IMR-90 (cell line): ENCODE data around the gene TRIM27. TPM values are rescaled to one million over a fixed set of nuclear protein-coding genes. Genes with fewer than 3 reads are reported as not detected.

Source experiments
- ATAC-seq: fragments of 200-7000 bp; cut with Tn5 transposase; 2 replicates; pipeline ENCODE4 v1.9.1; 2020; ENCODE audit warnings: low read depth, mild to moderate bottlenecking, moderate library complexity
- BruUV-seq: library from RNA; stranded (reverse); fragments of 400-500 nt; replicated peaks from 2 replicates; lab custom pipeline; 2021; lab: Mats Ljungman, UMichigan
- CTCF ChIA-PET: fragments of 300-600 bp; formaldehyde crosslinking; extraction: SDS; loops from one replicate; lab custom pipeline; 2021; ENCODE audit warnings: antibody characterized with exemption; lab: Yijun Ruan, JAX
- POLR2A ChIA-PET: fragments of 300-600 bp; sonication (Branson Sonifier 250); formaldehyde crosslinking; loops from one replicate; lab custom pipeline; 2022; ENCODE audit warnings: antibody characterized with exemption; ENCODE audit not compliant: unreplicated experiment; lab: Charles Lee
- DNase-seq: peaks from one replicate; pipeline ENCODE4 v3.0.0; 2013
- H2AFZ ChIP-seq: replicated peaks from 2 replicates; pipeline ENCODE3; 2013; ENCODE audit warnings: low read length, mild to moderate bottlenecking; ENCODE audit not compliant: poor library complexity
- H2AK5ac ChIP-seq: 2 replicates; pipeline ENCODE4 v1.6.1; 2013; ENCODE audit warnings: low read depth, low read length, inconsistent platforms
- H2AK9ac ChIP-seq: replicated peaks from 2 replicates; pipeline ENCODE3; 2013; ENCODE audit warnings: mild to moderate bottlenecking, low read depth, low read length, moderate library complexity; ENCODE audit not compliant: poor library complexity
- H2BK120ac ChIP-seq: 2 replicates; pipeline ENCODE4 v1.6.1; 2013; ENCODE audit warnings: low read depth, low read length, inconsistent platforms
- H2BK15ac ChIP-seq: 3 replicates; pipeline ENCODE4 v1.6.1; 2013; ENCODE audit warnings: low read depth, low read length, inconsistent platforms
- H2BK20ac ChIP-seq: 2 replicates; pipeline ENCODE4 v1.6.1; 2013; ENCODE audit warnings: low read depth, mild to moderate bottlenecking, inconsistent platforms, low read length, moderate library complexity
- H2BK5ac ChIP-seq: 2 replicates; pipeline ENCODE4 v1.6.1; 2013; ENCODE audit warnings: mild to moderate bottlenecking, low read depth, low read length, inconsistent platforms; ENCODE audit not compliant: poor library complexity, severe bottlenecking
- H3K14ac ChIP-seq: replicated peaks from 2 replicates; pipeline ENCODE4 v1.6.1; 2013; ENCODE audit warnings: low read depth, low read length, inconsistent platforms
- H3K18ac ChIP-seq: 2 replicates; pipeline ENCODE4 v1.6.1; 2013; ENCODE audit warnings: low read depth, low read length, control low read depth
- H3K23ac ChIP-seq: 2 replicates; pipeline ENCODE4 v1.6.1; 2013; ENCODE audit warnings: low read depth, low read length, inconsistent platforms
- H3K27ac ChIP-seq: 2 replicates; pipeline ENCODE4 v1.5.1; 2013; ENCODE audit warnings: mild to moderate bottlenecking, control low read depth, low read length; ENCODE audit not compliant: insufficient read depth
- H3K27me3 ChIP-seq: 2 replicates; pipeline ENCODE4 v1.6.1; 2013; ENCODE audit warnings: low read length; ENCODE audit not compliant: control insufficient read depth, insufficient read depth
- H3K36me3 ChIP-seq: 2 replicates; pipeline ENCODE4 v1.6.1; 2013; ENCODE audit warnings: low read length, mixed read lengths; ENCODE audit not compliant: control insufficient read depth, insufficient read depth
- H3K4ac ChIP-seq: 2 replicates; pipeline ENCODE4 v1.6.1; 2013; ENCODE audit warnings: low read depth, low read length, inconsistent platforms
- H3K4me1 ChIP-seq: 2 replicates; pipeline ENCODE4 v1.6.1; 2013; ENCODE audit warnings: low read length, mixed read lengths; ENCODE audit not compliant: control insufficient read depth, insufficient read depth
- H3K4me2 ChIP-seq: 2 replicates; pipeline ENCODE4 v1.6.1; 2013; ENCODE audit warnings: low read depth, mild to moderate bottlenecking, control low read depth, low read length, moderate library complexity
- H3K4me3 ChIP-seq: 2 replicates; pipeline ENCODE4 v1.5.1; 2013; ENCODE audit warnings: low read depth, mild to moderate bottlenecking, control low read depth, low read length, moderate library complexity; ENCODE audit not compliant: insufficient read depth
- H3K56ac ChIP-seq: 2 replicates; pipeline ENCODE4 v1.6.1; 2013; ENCODE audit warnings: low read length, inconsistent platforms; ENCODE audit not compliant: insufficient read depth; ENCODE audit errors: extremely low read depth
- H3K79me1 ChIP-seq, 2 experiments: 2 replicates each; pipeline ENCODE4 v1.6.1; 2013; ENCODE audit warnings: low read length in 2 of 2, inconsistent platforms in 1 of 2, low read depth in 1 of 2
- H3K9ac ChIP-seq: 2 replicates; pipeline ENCODE4 v1.6.1; 2013; ENCODE audit warnings: low read depth, low read length, control low read depth
- H3K9me1 ChIP-seq: 2 replicates; pipeline ENCODE4 v1.6.1; 2013; ENCODE audit warnings: low read length, inconsistent platforms; ENCODE audit not compliant: insufficient read depth
- H3K9me3 ChIP-seq: 2 replicates; pipeline ENCODE4 v1.6.1; 2013; ENCODE audit warnings: low read length; ENCODE audit not compliant: control insufficient read depth, insufficient read depth
- H4K20me1 ChIP-seq: 2 replicates; pipeline ENCODE4 v1.6.1; 2013; ENCODE audit warnings: low read length, inconsistent platforms; ENCODE audit not compliant: insufficient read depth
- H4K5ac ChIP-seq: 2 replicates; pipeline ENCODE4 v1.6.1; 2013; ENCODE audit warnings: mild to moderate bottlenecking, low read depth, low read length, control low read depth
- H4K8ac ChIP-seq, 2 experiments: 2 replicates each; pipeline ENCODE4 v1.6.1; 2013; ENCODE audit warnings: low read depth in 2 of 2, low read length in 2 of 2, control low read depth in 1 of 2, inconsistent platforms in 1 of 2
- H4K91ac ChIP-seq: 2 replicates; pipeline ENCODE4 v1.6.1; 2013; ENCODE audit warnings: low read depth, low read length, inconsistent platforms; ENCODE audit not compliant: insufficient read depth
- FOS ChIP-seq: fragments of 150-350 bp; IDR thresholded peaks from 2 replicates; pipeline ENCODE4 v1.6.1; 2016; ENCODE audit warnings: low read depth, low read length
- MAFK ChIP-seq: IDR thresholded peaks from 2 replicates; pipeline ENCODE4 v1.6.1; 2012; ENCODE audit warnings: low read depth, low read length, improper control_type of control experiment
- WGBS, 2 experiments: methylation state at CpG; one replicate each; pipeline versions ENCODE4 v1.1.5 to v1.1.7; 2013; ENCODE audit warnings: missing lambda C conversion rate in 2 of 2; ENCODE audit not compliant: insufficient read length in 1 of 2; ENCODE audit errors: extremely low coverage in 2 of 2; 5-methylcytosine and 5-hydroxymethylcytosine counted together
- dilution Hi-C: fragments of 300-500 bp; cut with HindIII; formaldehyde crosslinking; loops from one replicate; pipeline ENCODE4 v1.14.3; 2018; ENCODE audit warnings: low sequenced_read_pairs; ENCODE audit not compliant: unreplicated experiment
- in situ Hi-C: fragments of 300-500 bp; cut with MboI; formaldehyde crosslinking; loops from 3 replicates; pipeline ENCODE4 v1.14.3; 2019; ENCODE audit warnings: low sequenced_read_pairs, inconsistent platforms, mixed read lengths
- intact Hi-C: fragments of 100-400 bp; cut with micrococcal nuclease; formaldehyde crosslinking; loops from 2 replicates; pipeline ENCODE4 v1.10.0; 2022
- polyA plus RNA-seq, 3 experiments: library from polyadenylated mRNA; depleted of rRNA; stranded (reverse); fragments of >200 nt; gene quantifications; 2 replicates each; pipeline ENCODE4 v1.2.3, GENCODE V29; 2012; ENCODE audit warnings: low replicate concordance in 1 of 3
- total RNA-seq: library from RNA; depleted of rRNA; stranded (reverse); fragments of >200 nt; gene quantifications from 2 replicates; pipeline ENCODE4 v1.2.3, GENCODE V29; 2012

TRIM27 gene
- total and polyA plus RNA-seq, 2 of the 4 experiments (the other 2 are of a cell fraction): 44.4 to 48.0 TPM

DNA sequence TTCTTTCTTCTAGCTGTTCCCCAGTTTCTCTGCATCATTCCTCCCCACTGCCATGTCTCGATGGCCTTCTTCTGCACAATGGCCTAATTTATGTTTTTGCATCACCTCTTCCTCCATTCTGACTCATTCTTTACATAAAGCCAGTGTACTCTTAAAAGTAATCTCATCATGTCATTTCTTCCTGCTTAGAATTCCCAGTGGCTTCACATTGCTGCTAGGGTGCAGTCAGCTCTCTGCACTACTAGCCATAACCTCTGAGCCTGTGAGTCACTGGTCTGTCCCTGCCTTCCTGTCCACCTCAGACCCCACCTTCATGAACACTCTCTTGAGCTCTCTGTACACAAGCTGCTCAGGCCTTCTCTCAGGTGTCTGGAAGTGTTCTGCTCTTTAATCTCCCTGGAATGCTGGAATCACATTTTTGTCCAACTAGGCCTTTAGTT, 24.1 kb upstream of the TRIM27 start:
- ATAC-seq (0 out of 2 replicates have a peak, but pooled peaks have one; percentile 4), DNase-seq (peak; percentile 59)
- H4K20me1 ChIP-seq: no peaks in the 10 kb centered on the region
- no peaks in the 10 kb centered on the region; the same call in 1 of the 2 replicates for H3K4me1 ChIP-seq
- no peak overlapping the region for H3K4ac ChIP-seq
- POLR2A ChIA-PET: no interaction called here
- no peaks in the 10 kb centered on the region for H3K36me3 ChIP-seq
- H3K79me1 ChIP-seq: no peaks in the 10 kb centered on the region
- no peak overlapping the region for H3K4me3 ChIP-seq
- intact Hi-C loops (loop anchor here (10.0 kb wide), 1 partner anchor 1473 kb away; the partner anchor contains the start of gene ZNF184), dilution Hi-C loops (no loop called here), in situ Hi-C loops (no loop called here)
- no peak overlapping the region for H2AK9ac ChIP-seq
- H3K27me3 ChIP-seq: no peaks in the 10 kb centered on the region
- no peak overlapping the region for H3K14ac ChIP-seq
- no peaks in the 10 kb centered on the region for H3K9me1 ChIP-seq
- no TSS peak for BruUV-seq
- H2BK20ac ChIP-seq: no peak overlapping the region
- H2BK15ac ChIP-seq: no peak overlapping the region
- H3K23ac ChIP-seq: no peak overlapping the region
- no peak overlapping the region for H3K56ac ChIP-seq
- no peak overlapping the region for H4K5ac ChIP-seq
- H3K27ac ChIP-seq: no peak overlapping the region
- no peak for TF ChIP-seq FOS
- TF ChIP-seq MAFK: no peak
- no peaks in the 10 kb centered on the region for H3K9me3 ChIP-seq
- no peak overlapping the region for H2BK5ac ChIP-seq
- no peak overlapping the region for H2BK120ac ChIP-seq
- H3K9ac ChIP-seq: no peak overlapping the region
- no peak overlapping the region for H2AK5ac ChIP-seq
- H3K18ac ChIP-seq: no peak overlapping the region
- H2AFZ ChIP-seq: peak overlapping the region; percentile 63
- WGBS, 2 experiments: 60% methylated on average over 1 of the region's 1 CpG; no CpG with 5 or more reads in 1 of the 2 experiments
- H3K4me2 ChIP-seq: no peak overlapping the region
- no peak overlapping the region for H4K8ac ChIP-seq
- no peak overlapping the region for H4K91ac ChIP-seq
- CTCF ChIA-PET: no interaction called here
